BJ (cell line): ENCODE results near the gene FER1L5. TPM values are rescaled to one million over a fixed set of nuclear protein-coding genes. Genes with fewer than 3 reads are reported as not detected.
A peak's percentile ranks its signal among the peaks of the same experiment; 100 is the strongest.

Experiments
- CTCF ChIA-PET: fragments of 350-600 bp; formaldehyde crosslinking; extraction: SDS; loops from one replicate; lab custom pipeline; 2021; ENCODE audit warnings: antibody characterized with exemption, inconsistent platforms; lab: Yijun Ruan, JAX
- POLR2A ChIA-PET: fragments of 300-600 bp; sonication (Branson Sonifier 250); formaldehyde crosslinking; extraction: SDS; loops from one replicate; lab custom pipeline; 2021; ENCODE audit warnings: antibody characterized with exemption; lab: Charles Lee
- DNase-seq: peaks from one replicate; pipeline ENCODE4 v3.0.0-alpha.2; 2011; ENCODE audit warnings: low read depth
- H3K27me3 ChIP-seq: 2 replicates; pipeline ENCODE4 v1.6.0; 2011; ENCODE audit warnings: low read length; ENCODE audit not compliant: control insufficient read depth, insufficient read depth
- H3K36me3 ChIP-seq: 2 replicates; pipeline ENCODE4 v1.5.1; 2011; ENCODE audit warnings: low read length; ENCODE audit not compliant: control insufficient read depth, insufficient read depth
- H3K4me3 ChIP-seq: 2 replicates; pipeline ENCODE4 v1.5.1; 2011; ENCODE audit warnings: low read depth, mild to moderate bottlenecking, control low read depth, low read length
- CTCF ChIP-seq: IDR thresholded peaks from 2 replicates; pipeline ENCODE4 v1.5.1; 2011; ENCODE audit warnings: low read depth, mild to moderate bottlenecking, control low read depth, inconsistent platforms, low read length, moderate library complexity; ENCODE audit not compliant: insufficient read depth
- polyA plus RNA-seq: library from polyadenylated mRNA; depleted of rRNA; stranded (reverse); fragments of >200 nt; gene quantifications from 2 replicates; pipeline ENCODE4 v1.2.3, GENCODE V29; 2011

Gene FER1L5
- polyA plus RNA-seq, 1 experiment, result 0.07 TPM

GRCh38 chr2:96734880-96735583 lies 92.5 kb downstream of the FER1L5 start:
- CTCF ChIA-PET, result interaction anchor here (1.3 kb wide), 1 partner anchor 26 kb away, joined by 3 read pairs; no protein-coding TSS in a partner anchor
- Histone ChIP-seq H3K27me3 (no peaks in the 10 kb centered on the region), H3K36me3 (peaks cover 18% of the 10 kb centered on the region), H3K4me3 (no peak overlapping the region)
- no peak for TF ChIP-seq CTCF
- DNase-seq, result no peak
- POLR2A ChIA-PET, result interaction anchor here (0.6 kb wide), 1 partner anchor 98 kb away, joined by 3 read pairs; no protein-coding TSS in a partner anchor

- Histone ChIP-seq H3K27me3 (no peaks in the 10 kb centered on the region), H3K4me3 (no peak overlapping the region), H3K36me3 (peaks cover 12% of the 10 kb centered on the region)
- no peak for DNase-seq
- TF ChIP-seq CTCF, result no peak
- POLR2A ChIA-PET, result no interaction called here
- CTCF ChIA-PET, result interaction anchor here (4.2 kb wide), 1 partner anchor 24 kb away, joined by 15 read pairs; the partner anchor contains the start of gene CNNM4
Measured at GRCh38 chr2:96737251-96737650, 94.7 kb downstream of the FER1L5 start.

- Histone ChIP-seq H3K36me3 (peaks cover 11% of the 10 kb centered on the region), H3K27me3 (no peaks in the 10 kb centered on the region), H3K4me3 (no peak overlapping the region)
- DNase-seq, result no peak
- ChIA-PET CTCF (interaction anchor here (4.2 kb wide), 1 partner anchor 24 kb away, joined by 15 read pairs; the partner anchor contains the start of gene CNNM4), POLR2A (no interaction called here)
- no peak for TF ChIP-seq CTCF
Measured at GRCh38 chr2:96737831-96738230, 95.3 kb downstream of the FER1L5 start.

- CTCF ChIA-PET, result interaction anchor here (1.3 to 4.2 kb wide), 2 partner anchors 22 to 374 kb away, joined by 3 to 15 read pairs; partner anchors contain the start of genes ANKRD36 and CNNM4
- no peak for TF ChIP-seq CTCF
- Histone ChIP-seq H3K36me3 (peaks cover 5% of the 10 kb centered on the region), H3K27me3 (no peaks in the 10 kb centered on the region), H3K4me3 (peak overlapping the region; percentile 81)
- POLR2A ChIA-PET, result no interaction called here
- DNase-seq, result no peak
Measured at GRCh38 chr2:96739076-96739632, 96.6 kb downstream of the FER1L5 start.

GRCh38 chr2:96739633-96740428 lies 97.3 kb downstream of the FER1L5 start, which contains the start of gene LMAN2L:
Gene LMAN2L (minus strand): TSS chr2:96740064. CDS start chr2:96740040, 24 bp downstream.
- ChIA-PET POLR2A (no interaction called here), CTCF (interaction anchor here (1.3 to 4.2 kb wide), 2 partner anchors 22 to 373 kb away, joined by 3 to 15 read pairs; partner anchors contain the start of genes ANKRD36 and CNNM4)
- peak; percentile 91 for DNase-seq
- peak within 1 kb of the TSS; percentile 81 for H3K4me3 ChIP-seq
- TF ChIP-seq CTCF, result peak; percentile 26; the same call in 1 of the 2 replicates
- H3K36me3 ChIP-seq, result peaks cover 4% of the 10 kb centered on the region; the same call in 1 of the 2 replicates
- no peaks in the 10 kb centered on the region; the same call in 1 of the 2 replicates for H3K27me3 ChIP-seq
